A549 (cell line): ENCODE measurements around the gene TMEM219. TPM values are rescaled to one million over a fixed set of nuclear protein-coding genes. Genes with fewer than 3 reads are reported as not detected.

ENCODE experiments used
- ATAC-seq, 2 experiments: fragments of 200-7000 bp in 1 of 2; fragments of >200 bp in 1 of 2; cut with Nextera tagmentation in 1 of 2; cut with Tn5 transposase in 1 of 2; 3 replicates each; pipeline versions ENCODE4 v1.8.0 to v1.9.1; 2018 to 2020; ENCODE audit warnings: mild to moderate bottlenecking in 1 of 2, moderate library complexity in 1 of 2
- CTCF ChIA-PET: fragments of 300-600 bp; sonication (Branson Sonifier 250); formaldehyde crosslinking; extraction: SDS; loops from one replicate; lab custom pipeline; 2021; ENCODE audit warnings: antibody characterized with exemption, inconsistent platforms; lab: Yijun Ruan, JAX
- POLR2A ChIA-PET: fragments of 350-600 bp; formaldehyde crosslinking; extraction: SDS; loops from one replicate; lab custom pipeline; 2021; ENCODE audit warnings: antibody characterized with exemption, inconsistent platforms; lab: Yijun Ruan, JAX
- DNase-seq, 2 experiments: peaks; one replicate each; pipeline versions ENCODE4 v3.0.0 to v3.0.0-alpha.2; 2011 to 2016; ENCODE audit warnings: low read depth in 1 of 2, low spot score in 1 of 2
- FAIRE-seq: peaks from 2 replicates; lab custom pipeline; 2011; peaks lifted over from hg19 to GRCh38; lab: Jason Lieb, UNC
- H3K27ac ChIP-seq, 2 experiments: fragments of >200 bp; sonication (Bioruptor Twin); formaldehyde crosslinking; 3 replicates each; pipeline ENCODE4 v1.5.1; 2016 to 2017
- H3K4me1 ChIP-seq: fragments of >200 bp; sonication (Bioruptor Twin); formaldehyde crosslinking; 3 replicates; pipeline ENCODE4 v1.6.1; 2016
- H3K4me2 ChIP-seq: fragments of >200 bp; sonication (Bioruptor Twin); formaldehyde crosslinking; 3 replicates; pipeline ENCODE4 v1.6.1; 2016
- H3K4me3 ChIP-seq: fragments of >200 bp; sonication (Bioruptor Twin); formaldehyde crosslinking; 3 replicates; pipeline ENCODE4 v1.5.1; 2016
- H3K9me3 ChIP-seq: fragments of >200 bp; sonication (Bioruptor Twin); formaldehyde crosslinking; 3 replicates; pipeline ENCODE4 v1.6.1; 2016
- BCL3 ChIP-seq: fragments of >200 bp; sonication (Bioruptor Twin); formaldehyde crosslinking; IDR thresholded peaks from 3 replicates; pipeline ENCODE4 v1.6.1; 2016
- CEBPB ChIP-seq, 2 experiments: fragments of >200 bp in 1 of 2; sonication (Bioruptor Twin) in 1 of 2; formaldehyde crosslinking in 1 of 2; IDR thresholded peaks; 2 replicates each; pipeline ENCODE4 v1.6.1; 2012 to 2016
- CHD2 ChIP-seq: fragments of 150-350 bp; IDR thresholded peaks from 2 replicates; pipeline ENCODE4 v1.6.1; 2014; ENCODE audit warnings: low read length; ENCODE audit not compliant: partially characterized antibody
- EHMT2 ChIP-seq: fragments of 200-600 bp; sonication (generic); IDR thresholded peaks from 2 replicates; pipeline ENCODE4 v1.6.1; 2016; ENCODE audit warnings: antibody characterized with exemption, low read depth, mild to moderate bottlenecking, moderate library complexity
- EP300 ChIP-seq, 2 experiments: fragments of >200 bp; sonication (Bioruptor Twin); formaldehyde crosslinking; IDR thresholded peaks; 2 replicates in 1 of 2; 3 replicates in 1 of 2; pipeline ENCODE4 v1.6.1; 2016 to 2017
- HES2 ChIP-seq: fragments of >200 bp; sonication (Bioruptor Twin); formaldehyde crosslinking; IDR thresholded peaks from 2 replicates; pipeline ENCODE4 v1.6.1; 2016
- HEYL ChIP-seq: fragments of 250-450 bp; sonication (Bioruptor Pico); IDR thresholded peaks from 2 replicates; pipeline ENCODE4 v1.8.0; 2021; ENCODE audit warnings: mild to moderate bottlenecking, moderate library complexity
- HOXA7 ChIP-seq: fragments of 250-450 bp; sonication (Bioruptor Pico); IDR thresholded peaks from 2 replicates; pipeline ENCODE4 v1.5.0; 2020; ENCODE audit warnings: mild to moderate bottlenecking, moderate library complexity
- KDM1A ChIP-seq: fragments of 200-600 bp; sonication (generic); IDR thresholded peaks from 2 replicates; pipeline ENCODE4 v1.6.1; 2016; ENCODE audit warnings: low read depth, mild to moderate bottlenecking
- MAFK ChIP-seq: fragments of 450-650 bp; IDR thresholded peaks from 2 replicates; pipeline ENCODE4 v1.6.1; 2014; ENCODE audit not compliant: partially characterized antibody
- MAX ChIP-seq: IDR thresholded peaks from 2 replicates; pipeline ENCODE4 v1.6.1; 2012
- MAZ ChIP-seq: fragments of 150-350 bp; IDR thresholded peaks from 2 replicates; pipeline ENCODE4 v1.6.1; 2014; ENCODE audit warnings: antibody characterized with exemption, low read depth, low read length, borderline replicate concordance
- PBX3 ChIP-seq: IDR thresholded peaks from 2 replicates; pipeline ENCODE4 v1.6.1; 2012
- POLR2A ChIP-seq: IDR thresholded peaks from 2 replicates; pipeline ENCODE4 v1.6.1; 2012; ENCODE audit warnings: mild to moderate bottlenecking, low read length
- POLR2AphosphoS2 ChIP-seq: conservative IDR thresholded peaks from 2 replicates; pipeline ENCODE4 v1.6.1; 2012; ENCODE audit warnings: low read length, improper control_type of control experiment, inconsistent platforms
- RAD21 ChIP-seq, 2 experiments: fragments of >200 bp in 1 of 2; sonication (Bioruptor Twin) in 1 of 2; formaldehyde crosslinking in 1 of 2; IDR thresholded peaks in 1 of 2; conservative IDR thresholded peaks in 1 of 2; 2 replicates in 1 of 2; 3 replicates in 1 of 2; pipeline ENCODE4 v1.6.1; 2012 to 2018; ENCODE audit warnings: inconsistent platforms in 1 of 2
- RARB ChIP-seq: fragments of 250-450 bp; sonication (Bioruptor Pico); IDR thresholded peaks from 2 replicates; pipeline ENCODE4 v1.8.0; 2021; ENCODE audit warnings: mild to moderate bottlenecking, moderate library complexity
- RCOR1 ChIP-seq: fragments of 150-350 bp; IDR thresholded peaks from 2 replicates; pipeline ENCODE4 v1.6.1; 2014; ENCODE audit warnings: antibody characterized with exemption, low read length, low read depth
- REST ChIP-seq: fragments of 200-600 bp; sonication (generic); IDR thresholded peaks from 2 replicates; pipeline ENCODE4 v1.6.1; 2016; ENCODE audit warnings: antibody characterized with exemption, mild to moderate bottlenecking, moderate library complexity
- RNF2 ChIP-seq: fragments of 200-600 bp; sonication (generic); IDR thresholded peaks from 2 replicates; pipeline ENCODE4 v1.6.1; 2016; ENCODE audit warnings: low read depth, mild to moderate bottlenecking, antibody characterized with exemption, moderate library complexity, borderline replicate concordance
- TFCP2L1 ChIP-seq: fragments of 250-450 bp; sonication (Bioruptor Pico); IDR thresholded peaks from 2 replicates; pipeline ENCODE4 v1.5.0; 2021; ENCODE audit warnings: mild to moderate bottlenecking
- TP53 ChIP-seq: fragments of 250-450 bp; sonication (Bioruptor Pico); IDR thresholded peaks from 2 replicates; pipeline ENCODE4 v1.5.0; 2021; ENCODE audit warnings: mild to moderate bottlenecking, moderate library complexity
- ZFP36 ChIP-seq: fragments of 450-650 bp; IDR thresholded peaks from 2 replicates; pipeline ENCODE4 v1.6.1; 2014; ENCODE audit warnings: borderline replicate concordance; ENCODE audit not compliant: partially characterized antibody
- WGBS: methylation state at CpG from one replicate; pipeline ENCODE4 v1.1.6; 2017; ENCODE audit errors: missing lambda C conversion rate; 5-methylcytosine and 5-hydroxymethylcytosine counted together
- polyA plus RNA-seq, 4 experiments: library from polyadenylated mRNA; depleted of rRNA in 3 of 4; stranded (reverse); fragments of >200 nt; fragmentation: RNase III in 1 of 4; extraction: RNeasy Plus Mini Kit Qiagen cat#74134 plus additional on column Dnase treatment in 1 of 4; gene quantifications; 2 replicates in 3 of 4; 3 replicates in 1 of 4; pipeline ENCODE4 v1.2.3, GENCODE V29; 2011 to 2017

TMEM219 gene
- polyA plus RNA-seq, 2 of the 4 experiments (the other 2 are of a cell fraction), result 65.1 to 74.4 TPM

GRCh38 chr16:29922326-29922725, 39.6 kb upstream of the TMEM219 start:
- POLR2A ChIA-PET, result interaction anchor here (0.7 to 0.8 kb wide), 2 partner anchors 9 to 71 kb away, joined by 3 read pairs; no protein-coding TSS in a partner anchor
- CTCF ChIA-PET, result interaction anchor here (0.7 to 2.9 kb wide), 8 partner anchors 11 to 1955 kb away, joined by 3 to 6 read pairs (median 4); partner anchors contain the start of genes ASPHD1 and SEZ6L2
- no peak for ATAC-seq
- H3K4me2 ChIP-seq, result no peak overlapping the region
- no peaks in the 10 kb centered on the region for H3K9me3 ChIP-seq
- no peak overlapping the region for H3K4me3 ChIP-seq
- 98% methylated on average over 2 of the region's 2 CpGs for WGBS
- no peak overlapping the region for H3K27ac ChIP-seq
- H3K4me1 ChIP-seq, result peaks cover 14% of the 10 kb centered on the region
- DNase-seq, result no peak
- no peak for FAIRE-seq
- no peak for TF ChIP-seq HES2
- no peak for TF ChIP-seq HOXA7
- TF ChIP-seq RCOR1, result no peak
- TF ChIP-seq RARB (CRISPR knock-in tag), result no peak
- TF ChIP-seq MAZ, result no peak
- no peak for TF ChIP-seq POLR2A
- TF ChIP-seq PBX3, result no peak
- no peak for TF ChIP-seq BCL3
- no peak for TF ChIP-seq RNF2
- no peak for TF ChIP-seq RAD21 (conservative IDR thresholded peaks at IDR 0.05 in 1 of 2, IDR thresholded peaks at IDR 0.05 in 1 of 2)
- TF ChIP-seq MAX, result no peak
- TF ChIP-seq HEYL, result no peak
- no peak for TF ChIP-seq MAFK
- no peak for TF ChIP-seq EP300 (IDR thresholded peaks at IDR 0.05)
- TF ChIP-seq CHD2, result no peak

- 95% methylated on average over 12 of the region's 12 CpGs for WGBS
- DNase-seq, result no peak
- Histone ChIP-seq H3K9me3 (no peaks in the 10 kb centered on the region), H3K4me3 (no peak overlapping the region), H3K4me2 (no peak overlapping the region), H3K27ac (no peak overlapping the region), H3K4me1 (peaks cover 19% of the 10 kb centered on the region)
- ChIA-PET CTCF (interaction anchor here (0.7 to 2.9 kb wide), 8 partner anchors 12 to 1954 kb away, joined by 3 to 6 read pairs (median 4); partner anchors contain the start of genes ASPHD1 and SEZ6L2), POLR2A (interaction anchor here (0.6 to 0.8 kb wide), 3 partner anchors 9 to 70 kb away, joined by 3 to 4 read pairs (median 3); no protein-coding TSS in a partner anchor)
- no peak for TF ChIP-seq HES2
- TF ChIP-seq POLR2AphosphoS2, result no peak
- TF ChIP-seq REST, result no peak
- TF ChIP-seq MAZ, result no peak
- no peak for TF ChIP-seq RARB (CRISPR knock-in tag)
- no peak for TF ChIP-seq RNF2
- TF ChIP-seq ZFP36, result no peak
- TF ChIP-seq TFCP2L1 (CRISPR knock-in tag), result no peak
- TF ChIP-seq TP53, result no peak
- TF ChIP-seq KDM1A, result no peak
- no peak for TF ChIP-seq EHMT2
- TF ChIP-seq CEBPB (IDR thresholded peaks at IDR 0.05), result no peak
- no peak for ATAC-seq
- FAIRE-seq, result no peak
Measured at GRCh38 chr16:29922986-29923501, 38.8 kb upstream of the TMEM219 start.
